ENCODE measurements around the gene RAPGEF5.
A peak's percentile ranks its signal among the peaks of the same experiment; 100 is the strongest.

RAPGEF5 gene

GRCh38 chr7:22231806-22232205, 125.1 kb downstream of the RAPGEF5 start:
- Histone ChIP-seq H3K9me3 (no peaks in the 10 kb centered on the region), H3K36me3 (no peaks in the 10 kb centered on the region), H3K4me3 (no peak overlapping the region), H3K4me1 (peaks cover 0 to 63% (median 20%) of the 10 kb centered on the region in 4 donors), H3K27ac (peak overlapping the region in 1 of 2 donors; percentile 4), H3K27me3 (no peaks in the 10 kb centered on the region)
- no peak for TF ChIP-seq CTCF (IDR thresholded peaks at IDR 0.05)
- intact Hi-C loops (cut with DNase I; ENCODE audit: low total_unique reads) = no loop called here
- DNase-seq = no peak

GRCh38 chr7:22231141-22231540, 125.8 kb downstream of the RAPGEF5 start:
- no peak for DNase-seq
- H3K9me3 ChIP-seq = no peaks in the 10 kb centered on the region
- H3K4me1 ChIP-seq = peaks cover 0 to 63% (median 20%) of the 10 kb centered on the region in 4 donors
- H3K4me3 ChIP-seq = no peak overlapping the region
- H3K27ac ChIP-seq = peak overlapping the region in 1 of 2 donors; percentile 4
- H3K27me3 ChIP-seq = no peaks in the 10 kb centered on the region
- intact Hi-C loops (cut with DNase I; ENCODE audit: low total_unique reads) = no loop called here
- no peak for TF ChIP-seq CTCF (IDR thresholded peaks at IDR 0.05)
- H3K36me3 ChIP-seq = no peaks in the 10 kb centered on the region

- Histone ChIP-seq H3K4me3 (no peak overlapping the region), H3K9me3 (no peaks in the 10 kb centered on the region), H3K27me3 (no peaks in the 10 kb centered on the region), H3K27ac (peak overlapping the region; percentile 7 to 54), H3K4me1 (peaks cover 0 to 60% (median 19%) of the 10 kb centered on the region in 4 donors), H3K36me3 (no peaks in the 10 kb centered on the region)
- intact Hi-C loops (cut with DNase I; ENCODE audit: low total_unique reads) = no loop called here
- TF ChIP-seq CTCF (IDR thresholded peaks at IDR 0.05) = no peak
- DNase-seq = no peak
These were observed 126.7 kb downstream of the RAPGEF5 start for GRCh38 chr7:22230238-22230637.

- Histone ChIP-seq H3K27ac (peak overlapping the region; percentile 51 to 54), H3K9me3 (no peaks in the 10 kb centered on the region), H3K4me1 (peaks cover 0 to 57% (median 12%) of the 10 kb centered on the region in 4 donors), H3K4me3 (no peak overlapping the region), H3K27me3 (no peaks in the 10 kb centered on the region), H3K36me3 (no peaks in the 10 kb centered on the region)
- intact Hi-C loops (cut with DNase I; ENCODE audit: low total_unique reads) = loop anchor here (10.0 kb wide), 1 partner anchor 496 kb away; the partner anchor contains the start of gene IL6
- DNase-seq = no peak
- no peak for TF ChIP-seq CTCF (IDR thresholded peaks at IDR 0.05)
These were observed 127.8 kb downstream of the RAPGEF5 start for GRCh38 chr7:22229148-22229547.

- no peak for TF ChIP-seq CTCF (IDR thresholded peaks at IDR 0.05)
- no peaks in the 10 kb centered on the region for H3K36me3 ChIP-seq
- intact Hi-C loops (cut with DNase I; ENCODE audit: low total_unique reads) = loop anchor here (10.0 kb wide), 1 partner anchor 501 kb away; the partner anchor contains the start of gene IL6
- peaks cover 0 to 54% (median 12%) of the 10 kb centered on the region in 4 donors for H3K4me1 ChIP-seq
- no peak for DNase-seq
- no peaks in the 10 kb centered on the region for H3K9me3 ChIP-seq
- no peaks in the 10 kb centered on the region for H3K27me3 ChIP-seq
- no peak overlapping the region for H3K4me3 ChIP-seq
- H3K27ac ChIP-seq = peak overlapping the region; percentile 36 to 74
These were observed 133.1 kb downstream of the RAPGEF5 start for GRCh38 chr7:22223807-22224206.

GRCh38 chr7:22220941-22221340, 136.0 kb downstream of the RAPGEF5 start:
- Histone ChIP-seq H3K36me3 (no peaks in the 10 kb centered on the region), H3K27me3 (no peaks in the 10 kb centered on the region), H3K27ac (peak overlapping the region; percentile 74 to 76), H3K4me3 (peak overlapping the region; percentile 46), H3K4me1 (peaks cover 0 to 70% (median 16%) of the 10 kb centered on the region in 4 donors), H3K9me3 (no peaks in the 10 kb centered on the region)
- TF ChIP-seq CTCF (IDR thresholded peaks at IDR 0.05) = no peak
- intact Hi-C loops (cut with DNase I; ENCODE audit: low total_unique reads) = loop anchor here (10.0 kb wide), 1 partner anchor 504 kb away; the partner anchor contains the start of gene IL6
- DNase-seq = no peak

Data from tibial artery (tissue), 4 donors.